GM12878 (cell line): ENCODE measurements around the gene UBAC2. TPM values are rescaled to one million over a fixed set of nuclear protein-coding genes. Genes with fewer than 3 reads are reported as not detected.

Experiments
- ATAC-seq: fragments of 200-7000 bp; cut with Tn5 transposase; 3 replicates; pipeline ENCODE4 v1.9.1; 2020; ENCODE audit warnings: mild to moderate bottlenecking, moderate library complexity
- BruUV-seq: library from RNA; stranded (reverse); fragments of 400-500 nt; replicated peaks from 2 replicates; lab custom pipeline; 2021; lab: Mats Ljungman, UMichigan
- CTCF ChIA-PET: fragments of 300-600 bp; sonication (Branson Sonifier 250); formaldehyde crosslinking; extraction: SDS; loops from one replicate; lab custom pipeline; 2021; ENCODE audit warnings: inconsistent platforms; lab: Yijun Ruan, JAX
- POLR2A ChIA-PET: fragments of 350-600 bp; formaldehyde crosslinking; extraction: SDS; loops from one replicate; lab custom pipeline; 2021; ENCODE audit warnings: inconsistent platforms; lab: Charles Lee
- RAD21 ChIA-PET: fragments of 300-600 bp; sonication (Branson Sonifier 250); formaldehyde crosslinking; loops from one replicate; lab custom pipeline; 2023; ENCODE audit warnings: antibody characterized with exemption; ENCODE audit not compliant: unreplicated experiment; lab: Charles Lee
- SMC1A ChIA-PET: fragments of 300-600 bp; sonication (Branson Sonifier 250); formaldehyde crosslinking; loops from one replicate; lab custom pipeline; 2023; ENCODE audit not compliant: unreplicated experiment, uncharacterized antibody; lab: Charles Lee
- DNase-seq: peaks from one replicate; pipeline ENCODE4 v3.0.0-alpha.2; 2011; ENCODE audit warnings: low read depth, low spot score
- FAIRE-seq: peaks from 3 replicates; lab custom pipeline; 2011; peaks lifted over from hg19 to GRCh38; lab: Jason Lieb, UNC
- H2AFZ ChIP-seq: 2 replicates; pipeline ENCODE4 v1.6.0; 2011; ENCODE audit warnings: low read depth, low read length, control low read depth; ENCODE audit not compliant: control insufficient read depth
- H3K27ac ChIP-seq: 2 replicates; pipeline ENCODE4 v1.5.1; 2011; ENCODE audit warnings: control low read depth; ENCODE audit not compliant: control insufficient read depth, insufficient read depth
- H3K27me3 ChIP-seq, 2 experiments: replicated peaks in 1 of 2; 2 replicates each; pipeline versions ENCODE4 v1.6.0 to v1.6.1; 2011; ENCODE audit warnings: low read length in 1 of 2; ENCODE audit not compliant: control insufficient read depth in 2 of 2, insufficient read depth in 2 of 2
- H3K36me3 ChIP-seq, 2 experiments: 2 replicates each; pipeline ENCODE4 v1.5.1; 2011; ENCODE audit warnings: low read length in 1 of 2; ENCODE audit not compliant: control insufficient read depth in 2 of 2, insufficient read depth in 2 of 2
- H3K4me1 ChIP-seq: 2 replicates; pipeline ENCODE4 v1.6.1; 2011; ENCODE audit warnings: mild to moderate bottlenecking, low read length, moderate library complexity, mixed read lengths; ENCODE audit not compliant: control insufficient read depth, insufficient read depth
- H3K4me2 ChIP-seq: 2 replicates; pipeline ENCODE4 v1.6.0; 2011; ENCODE audit warnings: control low read depth; ENCODE audit not compliant: control insufficient read depth, insufficient read depth
- H3K4me3 ChIP-seq: fragments of 200-600 bp; sonication (generic); 2 replicates; pipeline ENCODE4 v1.5.1; 2016
- H3K79me2 ChIP-seq: 2 replicates; pipeline ENCODE4 v1.6.0; 2011; ENCODE audit warnings: low read length; ENCODE audit not compliant: control insufficient read depth, insufficient read depth
- H3K9ac ChIP-seq: 2 replicates; pipeline ENCODE4 v1.8.0; 2011; ENCODE audit warnings: low read length, control low read depth, mixed read lengths; ENCODE audit not compliant: control insufficient read depth, insufficient read depth
- H3K9me3 ChIP-seq: replicated peaks from 3 replicates; pipeline ENCODE4 v1.5.1; 2011; ENCODE audit warnings: mild to moderate bottlenecking, low read length; ENCODE audit not compliant: control insufficient read depth, insufficient read depth
- H4K20me1 ChIP-seq: 2 replicates; pipeline ENCODE4 v1.6.0; 2011; ENCODE audit not compliant: control insufficient read depth, insufficient read depth
- ASH2L ChIP-seq: fragments of 300-600, 200-600 bp; sonication (generic); IDR thresholded peaks from 2 replicates; pipeline ENCODE4 v1.6.1; 2017; ENCODE audit warnings: low read depth, mild to moderate bottlenecking, borderline replicate concordance
- BHLHE40 ChIP-seq, 2 experiments: fragments of 450-650 bp in 1 of 2; IDR thresholded peaks; 2 replicates each; pipeline ENCODE4 v1.6.1; 2011 to 2017; ENCODE audit warnings: low read depth in 2 of 2, borderline replicate concordance in 1 of 2, improper control_type of control experiment in 1 of 2, low read length in 1 of 2, mild to moderate bottlenecking in 1 of 2
- CHD2 ChIP-seq: IDR thresholded peaks from 2 replicates; pipeline ENCODE4 v1.6.1; 2011; ENCODE audit warnings: low read depth, low read length, improper control_type of control experiment, borderline replicate concordance
- ESRRA ChIP-seq: IDR thresholded peaks from 2 replicates; pipeline ENCODE4 v1.6.1; 2012; ENCODE audit warnings: mild to moderate bottlenecking, low read length, improper control_type of control experiment
- GATAD2B ChIP-seq: fragments of 450-650 bp; conservative IDR thresholded peaks from 2 replicates; pipeline ENCODE4 v1.6.1; 2017; ENCODE audit warnings: low read depth, mild to moderate bottlenecking, moderate library complexity
- MEF2B ChIP-seq: fragments of 450-650 bp; IDR thresholded peaks from 2 replicates; pipeline ENCODE4 v1.6.1; 2018; ENCODE audit warnings: mild to moderate bottlenecking, moderate library complexity; ENCODE audit not compliant: partially characterized antibody, poor library complexity, severe bottlenecking
- MYC ChIP-seq: IDR thresholded peaks from 2 replicates; pipeline ENCODE4 v1.6.1; 2011; ENCODE audit warnings: mild to moderate bottlenecking, low read length, moderate library complexity, inconsistent platforms; ENCODE audit not compliant: insufficient read depth, insufficient replicate concordance, insufficient read length, severe bottlenecking
- NFIC ChIP-seq: IDR thresholded peaks from 2 replicates; pipeline ENCODE4 v1.6.1; 2012; ENCODE audit warnings: low read depth, mild to moderate bottlenecking, inconsistent platforms, low read length, moderate library complexity
- NR2C1 ChIP-seq: fragments of 450-650 bp; IDR thresholded peaks from 2 replicates; pipeline ENCODE4 v1.6.1; 2017; ENCODE audit warnings: antibody characterized with exemption, mild to moderate bottlenecking, moderate library complexity
- POLR2AphosphoS2 ChIP-seq: IDR thresholded peaks from 2 replicates; pipeline ENCODE4 v1.6.1; 2011; ENCODE audit warnings: low read depth, mild to moderate bottlenecking, low read length, improper control_type of control experiment, moderate library complexity
- SREBF2 ChIP-seq: IDR thresholded peaks from 2 replicates; pipeline ENCODE4 v1.6.1; 2012; ENCODE audit warnings: mild to moderate bottlenecking, low read length
- SUPT20H ChIP-seq: IDR thresholded peaks from 2 replicates; pipeline ENCODE4 v1.6.1; 2011; ENCODE audit warnings: low read depth, mild to moderate bottlenecking, low read length, moderate library complexity, borderline replicate concordance; ENCODE audit not compliant: control insufficient read depth
- TCF3 ChIP-seq: IDR thresholded peaks from 2 replicates; pipeline ENCODE4 v1.6.1; 2012; ENCODE audit warnings: low read depth, mild to moderate bottlenecking, low read length, borderline replicate concordance; ENCODE audit not compliant: insufficient read depth
- ZSCAN29 ChIP-seq: fragments of 450-650 bp; IDR thresholded peaks from 2 replicates; pipeline ENCODE4 v1.6.1; 2017; ENCODE audit warnings: mild to moderate bottlenecking, moderate library complexity
- WGBS: methylation state at CpG from one replicate; pipeline ENCODE4 v1.1.6; 2016; ENCODE audit warnings: low lambda C conversion rate; ENCODE audit not compliant: insufficient replicate concordance, insufficient coverage; ENCODE audit errors: missing lambda C conversion rate; 5-methylcytosine and 5-hydroxymethylcytosine counted together
- in situ Hi-C: fragments of 300-500 bp; cut with MboI; formaldehyde crosslinking; loops from 9 replicates; pipeline ENCODE4 v1.14.3; 2018; ENCODE audit warnings: mixed read lengths
- intact Hi-C: fragments of 100-400 bp; cut with micrococcal nuclease; formaldehyde crosslinking; loops from one replicate; pipeline ENCODE4 v1.14.2; 2022; ENCODE audit not compliant: unreplicated experiment
- polyA plus RNA-seq, 11 experiments: library from polyadenylated mRNA; depleted of rRNA in 4 of 11; unstranded in 6 of 11; stranded (reverse) in 5 of 11; fragments of >200 nt; fragmentation: Nextera tagmentation in 4 of 11; fragmentation: Illumina TruSeq in 1 of 11; extraction: Ambion mirVana in 4 of 11; extraction: Trizol in 1 of 11; gene quantifications; 1 replicate in 1 of 11; 2 replicates in 10 of 11; pipeline versions ENCODE4 v1.2.1 to v1.2.3, GENCODE V29; 2011 to 2016; ENCODE audit warnings: inconsistent platforms in 2 of 11, missing spikeins in 2 of 11, low read depth in 1 of 11
- total RNA-seq, 4 experiments: library from RNA; depleted of rRNA in 3 of 4; stranded (reverse); fragments of >200 nt in 3 of 4; fragmentation: Illumina TruSeq in 1 of 4; extraction: Trizol in 1 of 4; gene quantifications; 2 replicates each; pipeline versions ENCODE4 v1.2.1 to v1.2.3, GENCODE V29; 2013 to 2021
- TF ChIP-seq, protein P1 (sequence below): IDR thresholded peaks from 2 replicates; pipeline ENCODE4 v1.6.1; 2011; ENCODE audit warnings: mild to moderate bottlenecking, low read depth, low read length, moderate library complexity; ENCODE audit not compliant: insufficient replicate concordance

The UBAC2 gene
- total and polyA plus RNA-seq, 10 of the 15 experiments (the other 5 are each of a cell fraction or from before 2014, with no cell fraction given), result 3.0 to 54.6 (median 17.4) TPM

DNA sequence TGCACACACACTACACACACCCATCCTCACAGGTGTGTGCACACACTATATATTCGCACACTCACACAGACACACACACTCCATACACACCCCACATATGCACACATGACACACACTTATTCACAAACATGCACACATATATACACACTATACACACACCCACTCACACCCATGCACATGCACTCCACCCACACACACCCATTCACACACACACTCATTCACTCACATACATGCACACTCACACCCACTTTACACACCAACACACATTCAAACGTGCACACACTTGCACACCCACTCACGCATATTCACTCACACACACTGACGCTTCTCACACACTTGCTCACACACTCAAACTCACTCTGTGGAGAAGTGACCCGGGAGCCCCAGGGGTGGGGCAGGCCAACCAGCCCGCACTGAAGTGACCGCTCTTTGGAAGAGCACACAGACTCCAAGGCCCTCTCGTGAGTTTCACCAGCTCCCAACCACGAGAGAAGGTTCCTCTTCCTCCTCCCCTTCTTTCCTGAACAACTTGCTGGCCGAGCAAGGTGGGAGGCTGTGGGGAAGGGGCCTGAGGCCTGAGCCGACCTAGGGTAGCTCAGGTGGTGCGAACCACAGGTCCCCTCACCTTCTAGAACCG is 214.5 kb downstream of the UBAC2 start:
- 72% methylated on average over 13 of the region's 13 CpGs for WGBS

More for the DNA sequence above, 214.5 kb downstream of the UBAC2 start:
- in situ Hi-C loops (no loop called here), intact Hi-C loops (no loop called here)
- TF ChIP-seq ESRRA, result no peak
- no peak for TF ChIP-seq NR2C1
- no peak for TF ChIP-seq ASH2L
- TF ChIP-seq POLR2AphosphoS2, result no peak
- no peak for TF ChIP-seq MEF2B
- TF ChIP-seq TCF3, result 0 out of 2 replicates have a peak, but pooled peaks have one; percentile 21
- no peak for TF ChIP-seq MYC
- no peak for TF ChIP-seq ZSCAN29
- no peak for TF ChIP-seq SUPT20H
- 0 out of 2 replicates have a peak, but pooled peaks have one; percentile 16 for TF ChIP-seq NFIC
- TF ChIP-seq GATAD2B, result no peak
- TF ChIP-seq, protein P1, sequence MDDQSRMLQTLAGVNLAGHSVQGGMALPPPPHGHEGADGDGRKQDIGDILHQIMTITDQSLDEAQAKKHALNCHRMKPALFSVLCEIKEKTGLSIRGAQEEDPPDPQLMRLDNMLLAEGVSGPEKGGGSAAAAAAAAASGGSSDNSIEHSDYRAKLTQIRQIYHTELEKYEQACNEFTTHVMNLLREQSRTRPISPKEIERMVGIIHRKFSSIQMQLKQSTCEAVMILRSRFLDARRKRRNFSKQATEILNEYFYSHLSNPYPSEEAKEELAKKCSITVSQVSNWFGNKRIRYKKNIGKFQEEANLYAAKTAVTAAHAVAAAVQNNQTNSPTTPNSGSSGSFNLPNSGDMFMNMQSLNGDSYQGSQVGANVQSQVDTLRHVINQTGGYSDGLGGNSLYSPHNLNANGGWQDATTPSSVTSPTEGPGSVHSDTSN, result peak; percentile 57
- no peak for TF ChIP-seq CHD2
- no peak for TF ChIP-seq SREBF2
- no peak for TF ChIP-seq BHLHE40 (IDR thresholded peaks at IDR 0.05; ENCODE audit: borderline replicate concordance in 1 of 2, low read depth in 2 of 2, low read length in 1 of 2)
- no peaks in the 10 kb centered on the region for H4K20me1 ChIP-seq
- no peak for FAIRE-seq
- POLR2A ChIA-PET, result no interaction called here
- no peak overlapping the region for H3K4me3 ChIP-seq
- H3K36me3 ChIP-seq, result no peaks in the 10 kb centered on the region
- no peak overlapping the region for H3K27ac ChIP-seq
- SMC1A ChIA-PET, result no interaction called here
- no peak for ATAC-seq
- H3K9ac ChIP-seq, result no peak overlapping the region
- BruUV-seq, result no TSS peak
- H3K9me3 ChIP-seq, result peaks cover 9% of the 10 kb centered on the region; the same call in 2 of the 3 replicates
- DNase-seq, result no peak
- no peak overlapping the region for H3K4me2 ChIP-seq
- no peak overlapping the region for H2AFZ ChIP-seq
- RAD21 ChIA-PET, result no interaction called here
- H3K79me2 ChIP-seq, result no peaks in the 10 kb centered on the region
- no peaks in the 10 kb centered on the region for H3K27me3 ChIP-seq
- CTCF ChIA-PET, result no interaction called here
- peaks cover 34% of the 10 kb centered on the region for H3K4me1 ChIP-seq
